ENCODE measurements around the gene CTU2.
"Not testable (repeated sequence)": the region's sequence is repeated elsewhere in the genome, so short reads cannot be mapped to it uniquely, and the experiment has no call there.

CTU2 gene

GRCh38 chr16:88706229-88706964, at the start of gene CTU2, which contains the start of gene RNF166:
CTU2 (plus strand) TSS chr16:88706503; CDS start chr16:88706531, 28 bp downstream.
RNF166 (minus strand) TSS chr16:88706408; CDS start chr16:88706325, 83 bp downstream.
- DNase-seq (ENCODE audit: low spot score): peak; percentile 100

GRCh38 chr16:88657371-88657770, 48.9 kb upstream of the CTU2 start:
- DNase-seq (ENCODE audit: low spot score): no peak

GRCh38 chr16:88658714-88659113, 47.6 kb upstream of the CTU2 start:
- DNase-seq (ENCODE audit: low spot score): no peak

- DNase-seq (ENCODE audit: low spot score): no peak
These were observed 47.1 kb upstream of the CTU2 start for GRCh38 chr16:88659160-88659559.

- DNase-seq (ENCODE audit: low spot score): no peak
These were observed 44.8 kb upstream of the CTU2 start for GRCh38 chr16:88661468-88661867.

GRCh38 chr16:88662222-88662842, 44.0 kb upstream of the CTU2 start:
- no peak for DNase-seq (ENCODE audit: low spot score)

- peak; percentile 100 for DNase-seq (ENCODE audit: low spot score)
These were observed 43.3 kb upstream of the CTU2 start, which contains the start of gene MVD for GRCh38 chr16:88662843-88663606. MVD (minus strand) TSS chr16:88663091; CDS start chr16:88663080, 11 bp downstream.

- DNase-seq (ENCODE audit: low spot score): no peak
These were observed 41.2 kb upstream of the CTU2 start for GRCh38 chr16:88665148-88665547.

- DNase-seq (ENCODE audit: low spot score): no peak
These were observed 40.7 kb upstream of the CTU2 start for GRCh38 chr16:88665570-88665969.

- no peak for DNase-seq (ENCODE audit: low spot score)
These were observed 38.8 kb upstream of the CTU2 start for GRCh38 chr16:88667461-88667860.

- not testable (repeated sequence) for DNase-seq (ENCODE audit: low spot score)
These were observed 36.8 kb upstream of the CTU2 start for GRCh38 chr16:88669493-88669892.

- no peak for DNase-seq (ENCODE audit: low spot score)
These were observed 36.3 kb upstream of the CTU2 start for GRCh38 chr16:88669980-88670379.

GRCh38 chr16:88671806-88672205, 34.5 kb upstream of the CTU2 start:
- no peak for DNase-seq (ENCODE audit: low spot score)

- peak; percentile 81 for DNase-seq (ENCODE audit: low spot score)
These were observed 33.5 kb upstream of the CTU2 start for GRCh38 chr16:88672776-88673175.

GRCh38 chr16:88673716-88674379, 32.5 kb upstream of the CTU2 start:
- DNase-seq (ENCODE audit: low spot score): no peak

GRCh38 chr16:88676502-88677242, 29.6 kb upstream of the CTU2 start:
- DNase-seq (ENCODE audit: low spot score): no peak

GRCh38 chr16:88677721-88678120, 28.6 kb upstream of the CTU2 start:
- DNase-seq (ENCODE audit: low spot score): no peak

GRCh38 chr16:88678224-88678979, 27.9 kb upstream of the CTU2 start:
- DNase-seq (ENCODE audit: low spot score): no peak

- no peak for DNase-seq (ENCODE audit: low spot score)
These were observed 25.7 kb upstream of the CTU2 start for GRCh38 chr16:88680554-88681083.

- DNase-seq (ENCODE audit: low spot score): peak; percentile 95
These were observed 25.1 kb upstream of the CTU2 start for GRCh38 chr16:88681084-88681680.
